Umbilical cord (tissue), 2 donors: ENCODE data around the gene DHODH. TPM values are rescaled to one million over a fixed set of nuclear protein-coding genes. Genes with fewer than 3 reads are reported as not detected.
"Not testable (repeated sequence)": the region's sequence is repeated elsewhere in the genome, so short reads cannot be mapped to it uniquely, and the experiment has no call there.

Experiments
- DNase-seq: peaks from one replicate; pipeline ENCODE4 v3.0.0-alpha.2; 2015; ENCODE audit warnings: low spot score
- total RNA-seq: library from RNA; depleted of rRNA; stranded (reverse); fragments of >200 nt; gene quantifications from one replicate; pipeline ENCODE4 v1.2.3, GENCODE V29; 2014; ENCODE audit warnings: low replicate concordance; ENCODE audit not compliant: insufficient read depth

DHODH gene
- total RNA-seq, 1 donor from 2014 or later = 1.7 TPM

GRCh38 chr16:72054254-72054847 is 45.8 kb downstream of the DHODH start, which contains the start of gene HP:
HP (plus strand) TSS chr16:72054505; CDS start chr16:72054653, 148 bp downstream.
- DNase-seq = not testable (repeated sequence)

DNA sequence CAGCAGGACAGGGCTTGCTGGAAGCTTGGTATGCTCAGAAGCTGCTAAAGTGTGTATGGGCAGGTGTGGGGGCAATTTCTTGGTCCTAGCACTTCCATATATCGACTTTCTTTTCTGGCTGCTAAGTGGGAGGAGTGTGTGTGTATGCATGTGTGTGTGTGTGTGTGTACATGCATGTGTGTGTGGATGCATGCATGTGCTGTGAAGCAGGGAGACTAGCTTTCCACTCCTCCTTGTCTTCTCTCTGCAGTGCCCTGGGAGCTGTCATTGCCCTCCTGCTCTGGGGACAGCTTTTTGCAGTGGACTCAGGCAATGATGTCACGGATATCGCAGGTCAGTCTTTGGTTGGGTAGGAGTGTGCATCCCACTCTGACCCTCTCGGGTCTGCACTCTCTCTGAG is 47.4 kb downstream of the DHODH start:
- DNase-seq = no peak

- DNase-seq = not testable (repeated sequence)
These were observed 48.8 kb downstream of the DHODH start for GRCh38 chr16:72057313-72057712.

DNA sequence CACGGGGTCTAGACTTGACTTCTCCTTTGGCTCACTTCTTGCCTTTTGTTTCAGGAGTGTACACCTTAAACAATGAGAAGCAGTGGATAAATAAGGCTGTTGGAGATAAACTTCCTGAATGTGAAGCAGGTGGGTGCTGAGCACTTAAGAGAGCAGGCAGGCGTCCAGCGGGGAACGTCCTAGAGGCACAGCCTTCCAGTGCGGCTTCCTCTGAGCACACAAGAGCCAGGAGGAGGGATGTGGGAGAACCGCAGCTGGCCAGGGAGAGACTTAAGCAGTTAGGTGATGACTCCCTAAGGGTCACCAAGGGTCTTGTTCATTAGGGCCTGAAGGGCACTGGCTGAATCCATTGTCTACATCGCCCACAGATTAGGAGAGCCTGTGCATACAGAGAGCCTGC is 50.5 kb downstream of the DHODH start:
- DNase-seq = not testable (repeated sequence)

- DNase-seq = no peak
These were observed 51.9 kb downstream of the DHODH start for GRCh38 chr16:72060405-72060804.

DNA sequence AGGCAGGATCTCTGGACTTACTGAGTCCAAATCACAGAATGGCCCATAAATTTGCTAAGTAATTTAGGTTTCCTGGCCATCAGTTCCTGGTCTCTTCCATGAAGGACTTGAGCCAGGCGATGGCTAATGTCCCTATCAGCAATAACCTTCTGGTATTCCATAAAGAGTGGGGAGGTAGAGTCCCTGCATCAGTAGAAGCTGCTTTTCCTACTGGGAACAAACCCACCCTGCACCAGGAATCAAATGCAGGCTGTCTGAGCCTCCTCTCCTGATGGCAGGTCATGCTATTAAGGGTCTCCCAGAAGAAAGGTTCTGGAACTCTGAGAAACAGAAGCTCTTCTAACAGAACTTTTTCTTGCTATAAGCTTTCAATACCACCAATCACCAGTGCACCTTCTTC is 53.0 kb downstream of the DHODH start:
- no peak for DNase-seq

GRCh38 chr16:72064361-72064894 is 55.9 kb downstream of the DHODH start:
- DNase-seq = no peak

GRCh38 chr16:72066747-72067146 is 58.2 kb downstream of the DHODH start:
- peak; percentile 39 for DNase-seq

- no peak for DNase-seq
These were observed 60.4 kb downstream of the DHODH start for GRCh38 chr16:72068930-72069329.

GRCh38 chr16:72072514-72073342 is 64.2 kb downstream of the DHODH start:
- peak; percentile 57 for DNase-seq

- DNase-seq = no peak
These were observed 65.2 kb downstream of the DHODH start for GRCh38 chr16:72073560-72074230.

GRCh38 chr16:72075067-72075466 is 66.5 kb downstream of the DHODH start:
- DNase-seq = not testable (repeated sequence)

Other genes starting within 250 kb of the DHODH start
- 96.1 TPM for gene AP1G1, start 199.9 kb upstream of the DHODH start, total RNA-seq
- gene ATXN1L, start 162.8 kb upstream of the DHODH start, total RNA-seq = 16.4 TPM
- 9.6 TPM for gene ZNF821, start 124.6 kb upstream of the DHODH start, total RNA-seq
- 147 TPM for gene IST1, start 113.2 kb upstream of the DHODH start, total RNA-seq
- 0.24 TPM for gene PKD1L3, start 8.3 kb upstream of the DHODH start, total RNA-seq
- gene HP, start 45.8 kb downstream of the DHODH start, total RNA-seq = 6.5 TPM
- not detected for gene HPR, start 54.5 kb downstream of the DHODH start, total RNA-seq
- gene TXNL4B, start 84.9 kb downstream of the DHODH start, total RNA-seq = 5.8 TPM
- gene DHX38, start 85.1 kb downstream of the DHODH start, total RNA-seq = 63.6 TPM
- gene PMFBP1, start 163.4 kb downstream of the DHODH start, total RNA-seq = 0.96 TPM